H9 (cell line): Measurements from ENCODE around the gene TMEM221. TPM values are rescaled to one million over a fixed set of nuclear protein-coding genes. Genes with fewer than 3 reads are reported as not detected.

Experiments used
- DNase-seq: peaks from one replicate; pipeline ENCODE4 v3.0.0-alpha.2; 2017
- H2AFZ ChIP-seq: one replicate; pipeline ENCODE4 v1.6.1; 2013; ENCODE audit warnings: mild to moderate bottlenecking, low read length, control low read depth, moderate library complexity
- H2AK5ac ChIP-seq: 2 replicates; pipeline ENCODE4 v1.6.1; 2013; ENCODE audit warnings: low read length, control low read depth, mixed read lengths; ENCODE audit not compliant: insufficient read length
- H2BK120ac ChIP-seq: one replicate; pipeline ENCODE4 v1.6.1; 2013; ENCODE audit warnings: low read depth, mild to moderate bottlenecking, low read length, control low read depth, inconsistent platforms; ENCODE audit not compliant: poor library complexity, severe bottlenecking
- H2BK12ac ChIP-seq: 2 replicates; pipeline ENCODE4 v1.6.1; 2013; ENCODE audit warnings: low read length, control low read depth, mixed read lengths, low read depth; ENCODE audit not compliant: insufficient read length
- H2BK15ac ChIP-seq: 2 replicates; pipeline ENCODE4 v1.6.1; 2013; ENCODE audit warnings: low read depth, low read length, control low read depth
- H2BK20ac ChIP-seq: one replicate; pipeline ENCODE4 v1.6.1; 2013; ENCODE audit warnings: low read depth, mild to moderate bottlenecking, low read length, control low read depth, inconsistent platforms; ENCODE audit not compliant: poor library complexity, severe bottlenecking
- H2BK5ac ChIP-seq: 2 replicates; pipeline ENCODE4 v1.6.1; 2013; ENCODE audit warnings: low read length, control low read depth, mixed read lengths; ENCODE audit not compliant: insufficient read length
- H3K14ac ChIP-seq: 2 replicates; pipeline ENCODE4 v1.6.1; 2013; ENCODE audit warnings: low read length, control low read depth; ENCODE audit not compliant: insufficient read depth
- H3K18ac ChIP-seq: 2 replicates; pipeline ENCODE4 v1.6.1; 2013; ENCODE audit warnings: low read depth, mild to moderate bottlenecking, mixed read lengths, low read length, control low read depth; ENCODE audit not compliant: insufficient read length
- H3K23ac ChIP-seq: 2 replicates; pipeline ENCODE4 v1.6.1; 2013; ENCODE audit warnings: low read length, control low read depth, mixed read lengths, low read depth; ENCODE audit not compliant: insufficient read length
- H3K23me2 ChIP-seq: 2 replicates; pipeline ENCODE4 v1.6.1; 2013; ENCODE audit warnings: low read depth, mild to moderate bottlenecking, mixed read lengths, low read length, control low read depth; ENCODE audit not compliant: insufficient read length, poor library complexity, severe bottlenecking
- H3K27ac ChIP-seq: 2 replicates; pipeline ENCODE4 v1.5.1; 2013; ENCODE audit warnings: low read length, control low read depth, mixed read lengths, low read depth; ENCODE audit not compliant: insufficient read length
- H3K27me3 ChIP-seq: 2 replicates; pipeline ENCODE4 v1.6.1; 2013; ENCODE audit warnings: low read length, control low read depth, inconsistent platforms; ENCODE audit not compliant: insufficient read depth
- H3K4ac ChIP-seq: 2 replicates; pipeline ENCODE4 v1.6.1; 2013; ENCODE audit warnings: low read depth, mild to moderate bottlenecking, control low read depth, inconsistent platforms, low read length, moderate library complexity
- H3K4me1 ChIP-seq: 2 replicates; pipeline ENCODE4 v1.6.1; 2013; ENCODE audit warnings: low read length, control low read depth, inconsistent platforms; ENCODE audit not compliant: insufficient read depth
- H3K4me2 ChIP-seq: 2 replicates; pipeline ENCODE4 v1.6.1; 2013; ENCODE audit warnings: low read length, control low read depth, mixed read lengths; ENCODE audit not compliant: insufficient read length, insufficient read depth
- H3K56ac ChIP-seq: 2 replicates; pipeline ENCODE4 v1.6.1; 2013; ENCODE audit warnings: low read depth, mild to moderate bottlenecking, mixed read lengths, low read length, control low read depth; ENCODE audit not compliant: insufficient read length
- H3K79me1 ChIP-seq: 2 replicates; pipeline ENCODE4 v1.6.1; 2013; ENCODE audit warnings: low read depth, mild to moderate bottlenecking, moderate library complexity, low read length, control low read depth, inconsistent platforms; ENCODE audit not compliant: insufficient read depth, poor library complexity, severe bottlenecking
- H3K79me2 ChIP-seq: 2 replicates; pipeline ENCODE4 v1.6.1; 2013; ENCODE audit warnings: low read length, control low read depth, inconsistent platforms; ENCODE audit not compliant: insufficient read depth
- H3K9ac ChIP-seq: 2 replicates; pipeline ENCODE4 v1.6.1; 2013; ENCODE audit warnings: low read length, control low read depth, mixed read lengths; ENCODE audit not compliant: insufficient read length; ENCODE audit errors: extremely low read depth
- H3K9me3 ChIP-seq: one replicate; pipeline ENCODE4 v1.6.1; 2013; ENCODE audit warnings: low read depth, low read length, inconsistent platforms; ENCODE audit not compliant: control insufficient read depth
- H3T11ph ChIP-seq: one replicate; pipeline ENCODE4 v1.6.1; 2013; ENCODE audit warnings: mild to moderate bottlenecking, low read length, control low read depth, inconsistent platforms
- H4K20me1 ChIP-seq: one replicate; pipeline ENCODE4 v1.6.1; 2013; ENCODE audit not compliant: control insufficient read depth, insufficient read length, insufficient read depth
- H4K5ac ChIP-seq: 2 replicates; pipeline ENCODE4 v1.6.1; 2013; ENCODE audit warnings: low read depth, mild to moderate bottlenecking, mixed read lengths, low read length, control low read depth; ENCODE audit not compliant: insufficient read length
- H4K8ac ChIP-seq: replicated peaks from 2 replicates; pipeline ENCODE4 v1.6.1; 2013; ENCODE audit warnings: low read length, control low read depth, mixed read lengths, low read depth; ENCODE audit not compliant: insufficient read length
- H4K91ac ChIP-seq: 2 replicates; pipeline ENCODE4 v1.6.1; 2013; ENCODE audit warnings: low read depth, mild to moderate bottlenecking, moderate library complexity, mixed read lengths, low read length, control low read depth; ENCODE audit not compliant: insufficient read length
- H3K27ac Mint-ChIP-seq, 3 experiments: 2 replicates in 2 of 3; 3 replicates in 1 of 3; pipeline ENCODE4 v1.8.0; 2020 to 2021; ENCODE audit warnings: mixed read lengths in 3 of 3, mild to moderate bottlenecking in 1 of 3, moderate library complexity in 1 of 3
- H3K27me3 Mint-ChIP-seq: 2 replicates; pipeline ENCODE4 v1.8.0; 2021; ENCODE audit warnings: low read depth, mild to moderate bottlenecking, moderate library complexity, mixed read lengths
- H3K36me3 Mint-ChIP-seq, 3 experiments: 2 replicates in 2 of 3; 3 replicates in 1 of 3; pipeline ENCODE4 v1.8.0; 2020 to 2021; ENCODE audit warnings: low read depth in 3 of 3, mixed read lengths in 3 of 3; ENCODE audit not compliant: insufficient read depth in 1 of 3
- H3K4me1 Mint-ChIP-seq, 2 experiments: 2 replicates each; pipeline ENCODE4 v1.8.0; 2020; ENCODE audit warnings: mixed read lengths in 2 of 2
- H3K4me3 Mint-ChIP-seq, 2 experiments: 2 replicates in 1 of 2; 3 replicates in 1 of 2; pipeline ENCODE4 v1.8.0; 2020 to 2021; ENCODE audit warnings: mild to moderate bottlenecking in 2 of 2, mixed read lengths in 2 of 2, moderate library complexity in 1 of 2
- H3K9me3 Mint-ChIP-seq, 2 experiments: 2 replicates in 1 of 2; 3 replicates in 1 of 2; pipeline ENCODE4 v1.8.0; 2020; ENCODE audit warnings: mild to moderate bottlenecking in 2 of 2, mixed read lengths in 2 of 2, moderate library complexity in 1 of 2
- WGBS: extraction: QIAGEN DNeasy Blood & Tissue Kit; methylation state at CpG from one replicate; pipeline ENCODE4 v1.1.7; 2013; ENCODE audit warnings: missing lambda C conversion rate, low lambda C conversion rate, mixed read lengths; ENCODE audit not compliant: insufficient read length; ENCODE audit errors: extremely low coverage; 5-methylcytosine and 5-hydroxymethylcytosine counted together
- total RNA-seq: library from RNA; stranded (reverse); gene quantifications from 2 replicates; pipeline ENCODE4 v1.2.1, GENCODE V29; 2021
- TF ChIP-seq, protein P1 (sequence below): fragments of 200-600 bp; sonication (generic); conservative IDR thresholded peaks from 3 replicates; pipeline ENCODE4 v1.8.0; 2021; ENCODE audit warnings: antibody characterized with exemption, mild to moderate bottlenecking

The TMEM221 gene
- total RNA-seq, 1 experiment from 2014 or later = 1.4 TPM

DNA sequence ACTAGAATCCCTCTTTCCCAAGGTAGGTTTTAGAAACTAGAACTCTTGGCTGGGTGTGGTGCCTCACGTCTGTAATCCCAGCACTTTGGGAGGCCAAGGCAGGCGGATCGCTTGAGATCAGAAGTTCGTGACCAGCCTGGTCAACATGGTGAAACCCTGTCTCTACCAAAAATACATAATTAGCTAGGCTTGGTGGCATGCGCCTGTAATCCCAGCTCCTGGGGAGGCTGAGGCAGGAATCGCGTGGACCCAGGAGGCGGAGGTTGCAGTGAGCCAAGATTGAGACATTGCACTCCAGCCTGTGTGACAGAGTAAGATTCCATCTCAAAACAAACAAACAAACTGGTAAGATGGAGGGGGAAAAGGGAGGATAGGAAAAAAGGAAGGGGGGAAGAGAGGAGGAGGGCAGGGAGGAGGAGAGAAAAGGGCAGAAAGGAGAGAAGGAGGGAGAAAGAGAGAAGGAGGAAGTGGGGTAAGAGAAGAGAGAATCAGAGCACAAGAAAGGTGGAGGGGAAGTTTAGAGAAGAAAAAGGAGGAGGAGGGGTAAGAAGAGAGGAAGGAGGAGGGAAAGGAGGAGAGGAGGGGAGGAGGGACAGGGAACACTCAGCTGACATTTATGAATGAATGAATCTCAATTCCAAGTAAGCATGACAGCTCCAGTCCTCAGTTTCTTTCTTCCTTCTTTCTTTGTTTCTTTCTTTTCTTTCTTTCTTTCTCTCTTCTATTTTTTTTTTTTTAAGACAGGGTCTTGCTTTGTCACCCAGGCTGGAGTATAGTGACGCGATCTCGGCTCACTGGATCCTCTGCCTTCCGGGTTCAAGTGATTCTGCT lies 19.2 kb upstream of the TMEM221 start:
- no CpG with 5 or more reads among the region's 12 CpGs for WGBS
- H3K4me3 Mint-ChIP-seq = peak overlapping the region in 1 of 2 experiments; percentile 95; a peak in 2 of 5 replicates

More for the DNA sequence above, 19.2 kb upstream of the TMEM221 start:
- no peak overlapping the region for H3K14ac ChIP-seq
- no peaks in the 10 kb centered on the region for H4K20me1 ChIP-seq
- H3K36me3 Mint-ChIP-seq = no peaks in the 10 kb centered on the region; a peak in 1 of 7 replicates
- H3K9me3 Mint-ChIP-seq = no peaks in the 10 kb centered on the region; a peak in 2 of 5 replicates
- H3K79me2 ChIP-seq = no peaks in the 10 kb centered on the region
- no peak overlapping the region for H3K23ac ChIP-seq
- peaks cover 17% of the 10 kb centered on the region for H3K23me2 ChIP-seq
- peaks cover 5% of the 10 kb centered on the region; the same call in 1 of the 2 replicates for H3K27me3 ChIP-seq
- DNase-seq = no peak
- H4K8ac ChIP-seq = no peak overlapping the region
- no peak overlapping the region for H2BK5ac ChIP-seq
- H3K79me1 ChIP-seq = no peaks in the 10 kb centered on the region
- no peak overlapping the region for H3K4ac ChIP-seq
- H3K4me1 Mint-ChIP-seq = peaks cover 19 to 28% of the 10 kb centered on the region in 2 experiments
- H3K27ac Mint-ChIP-seq = no peak overlapping the region
- H4K91ac ChIP-seq = no peak overlapping the region
- H3K18ac ChIP-seq = no peak overlapping the region
- H3K9ac ChIP-seq = no peak overlapping the region
- no peak overlapping the region for H2BK20ac ChIP-seq
- H2BK120ac ChIP-seq = no peak overlapping the region
- no peak overlapping the region for H2BK12ac ChIP-seq
- no peak overlapping the region for H4K5ac ChIP-seq
- H3K4me1 ChIP-seq = no peaks in the 10 kb centered on the region
- H3K27me3 Mint-ChIP-seq = peaks cover 49% of the 10 kb centered on the region
- no peak overlapping the region for H2AFZ ChIP-seq
- no peak overlapping the region for H2AK5ac ChIP-seq
- no peak overlapping the region for H3K56ac ChIP-seq
- H3K9me3 ChIP-seq = no peaks in the 10 kb centered on the region
- no peak overlapping the region for H2BK15ac ChIP-seq
- H3T11ph ChIP-seq = no peak overlapping the region
- H3K4me2 ChIP-seq = no peak overlapping the region
- no peak overlapping the region for H3K27ac ChIP-seq
- TF ChIP-seq, protein P1, sequence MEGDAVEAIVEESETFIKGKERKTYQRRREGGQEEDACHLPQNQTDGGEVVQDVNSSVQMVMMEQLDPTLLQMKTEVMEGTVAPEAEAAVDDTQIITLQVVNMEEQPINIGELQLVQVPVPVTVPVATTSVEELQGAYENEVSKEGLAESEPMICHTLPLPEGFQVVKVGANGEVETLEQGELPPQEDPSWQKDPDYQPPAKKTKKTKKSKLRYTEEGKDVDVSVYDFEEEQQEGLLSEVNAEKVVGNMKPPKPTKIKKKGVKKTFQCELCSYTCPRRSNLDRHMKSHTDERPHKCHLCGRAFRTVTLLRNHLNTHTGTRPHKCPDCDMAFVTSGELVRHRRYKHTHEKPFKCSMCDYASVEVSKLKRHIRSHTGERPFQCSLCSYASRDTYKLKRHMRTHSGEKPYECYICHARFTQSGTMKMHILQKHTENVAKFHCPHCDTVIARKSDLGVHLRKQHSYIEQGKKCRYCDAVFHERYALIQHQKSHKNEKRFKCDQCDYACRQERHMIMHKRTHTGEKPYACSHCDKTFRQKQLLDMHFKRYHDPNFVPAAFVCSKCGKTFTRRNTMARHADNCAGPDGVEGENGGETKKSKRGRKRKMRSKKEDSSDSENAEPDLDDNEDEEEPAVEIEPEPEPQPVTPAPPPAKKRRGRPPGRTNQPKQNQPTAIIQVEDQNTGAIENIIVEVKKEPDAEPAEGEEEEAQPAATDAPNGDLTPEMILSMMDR = no peak
